Measurements from ENCODE around the gene HS6ST3.

- TF ChIP-seq, protein P1, sequence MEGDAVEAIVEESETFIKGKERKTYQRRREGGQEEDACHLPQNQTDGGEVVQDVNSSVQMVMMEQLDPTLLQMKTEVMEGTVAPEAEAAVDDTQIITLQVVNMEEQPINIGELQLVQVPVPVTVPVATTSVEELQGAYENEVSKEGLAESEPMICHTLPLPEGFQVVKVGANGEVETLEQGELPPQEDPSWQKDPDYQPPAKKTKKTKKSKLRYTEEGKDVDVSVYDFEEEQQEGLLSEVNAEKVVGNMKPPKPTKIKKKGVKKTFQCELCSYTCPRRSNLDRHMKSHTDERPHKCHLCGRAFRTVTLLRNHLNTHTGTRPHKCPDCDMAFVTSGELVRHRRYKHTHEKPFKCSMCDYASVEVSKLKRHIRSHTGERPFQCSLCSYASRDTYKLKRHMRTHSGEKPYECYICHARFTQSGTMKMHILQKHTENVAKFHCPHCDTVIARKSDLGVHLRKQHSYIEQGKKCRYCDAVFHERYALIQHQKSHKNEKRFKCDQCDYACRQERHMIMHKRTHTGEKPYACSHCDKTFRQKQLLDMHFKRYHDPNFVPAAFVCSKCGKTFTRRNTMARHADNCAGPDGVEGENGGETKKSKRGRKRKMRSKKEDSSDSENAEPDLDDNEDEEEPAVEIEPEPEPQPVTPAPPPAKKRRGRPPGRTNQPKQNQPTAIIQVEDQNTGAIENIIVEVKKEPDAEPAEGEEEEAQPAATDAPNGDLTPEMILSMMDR (IDR thresholded peaks at IDR 0.05), result no peak
- no peak for TF ChIP-seq POLR2A (IDR thresholded peaks at IDR 0.05)
Measured at GRCh38 chr13:96617528-96617927, 527.6 kb downstream of the HS6ST3 start.
